Measurements from ENCODE around the gene DMPK.
A peak's percentile ranks its signal among the peaks of the same experiment; 100 is the strongest.

Gene DMPK

DNA sequence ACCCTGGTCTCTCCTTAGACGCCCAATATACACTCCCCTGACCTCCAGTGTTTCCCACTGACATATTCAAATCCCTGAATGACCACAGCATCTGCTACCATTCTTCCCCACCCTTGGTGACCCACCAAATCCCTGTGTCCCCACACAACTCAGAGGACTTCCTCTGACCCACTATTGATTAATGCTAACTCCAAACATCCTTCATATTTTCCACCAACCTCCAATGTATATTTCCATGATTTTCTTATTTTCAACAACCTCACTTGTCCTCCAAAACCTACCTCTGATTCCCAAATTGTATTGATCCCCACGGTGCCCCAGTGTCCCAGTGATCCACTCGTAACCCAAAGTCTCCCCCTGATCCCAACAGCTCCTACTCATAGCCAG, 10.9 kb upstream of the DMPK start (continued):
- TF ChIP-seq ARNTL (CRISPR knock-in tag; IDR thresholded peaks at IDR 0.05; ENCODE audit: borderline replicate concordance, low read depth) (no peak), CSDC2 (CRISPR knock-in tag; IDR thresholded peaks at IDR 0.05) (no peak), RARB (CRISPR knock-in tag; IDR thresholded peaks at IDR 0.05) (no peak), ZNF70 (CRISPR knock-in tag; IDR thresholded peaks at IDR 0.05) (no peak), ISL1 (CRISPR knock-in tag; IDR thresholded peaks at IDR 0.05) (no peak), ZNF8 (CRISPR knock-in tag; IDR thresholded peaks at IDR 0.05) (no peak)

DNA sequence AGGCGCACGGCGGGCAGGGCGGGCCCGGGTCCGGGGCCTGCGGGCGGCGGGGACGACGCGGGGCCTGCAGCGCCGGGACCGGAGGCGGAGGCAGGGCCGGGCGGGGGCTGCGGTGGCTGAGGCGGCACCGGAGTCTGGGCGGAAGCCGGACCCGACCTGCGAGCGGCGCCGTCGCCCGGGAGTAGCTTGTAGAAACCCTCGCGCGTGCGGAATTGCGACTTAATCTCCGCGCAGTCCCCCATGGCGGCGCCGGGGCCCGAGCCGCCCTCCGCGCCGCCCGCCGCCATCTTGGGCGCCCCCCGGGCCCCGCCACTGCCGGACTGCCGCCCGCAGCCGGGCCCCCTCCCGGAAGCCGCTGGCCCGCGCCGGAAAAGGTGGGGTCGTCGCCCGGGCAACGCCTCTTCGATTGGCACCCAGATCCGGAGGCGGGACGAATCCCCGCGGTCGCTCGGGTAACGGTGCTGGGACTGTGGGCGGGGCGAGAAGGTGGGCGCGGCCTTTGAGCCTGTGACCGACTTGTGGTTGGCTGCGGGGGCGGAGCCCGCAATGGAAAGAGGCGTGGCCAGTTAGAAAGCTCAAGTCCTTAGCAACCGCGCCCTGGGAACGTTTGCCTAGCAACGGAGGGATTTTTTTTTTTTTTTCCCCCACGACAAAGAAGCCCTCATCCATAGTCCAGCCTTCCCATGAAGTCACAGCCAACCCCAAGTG, 10.3 kb upstream of the DMPK start, which contains the start of gene DMWD:
TSS of gene DMWD (minus strand) at position 376 of the 708 bp plus-strand sequence. CDS start at position 287, 89 bp downstream.
- peak; percentile 96 for ATAC-seq
- no peak for TF ChIP-seq SNAI2 (CRISPR knock-in tag; IDR thresholded peaks at IDR 0.05)
- no peak for TF ChIP-seq PPARA (CRISPR knock-in tag; IDR thresholded peaks at IDR 0.05; ENCODE audit: borderline replicate concordance)
- TF ChIP-seq ZC3H10 (CRISPR knock-in tag; IDR thresholded peaks at IDR 0.05) = no peak
- no peak for TF ChIP-seq OSR1 (CRISPR knock-in tag; IDR thresholded peaks at IDR 0.05)
- TF ChIP-seq CSDC2 (CRISPR knock-in tag; IDR thresholded peaks at IDR 0.05) = no peak
- TF ChIP-seq, protein P1, sequence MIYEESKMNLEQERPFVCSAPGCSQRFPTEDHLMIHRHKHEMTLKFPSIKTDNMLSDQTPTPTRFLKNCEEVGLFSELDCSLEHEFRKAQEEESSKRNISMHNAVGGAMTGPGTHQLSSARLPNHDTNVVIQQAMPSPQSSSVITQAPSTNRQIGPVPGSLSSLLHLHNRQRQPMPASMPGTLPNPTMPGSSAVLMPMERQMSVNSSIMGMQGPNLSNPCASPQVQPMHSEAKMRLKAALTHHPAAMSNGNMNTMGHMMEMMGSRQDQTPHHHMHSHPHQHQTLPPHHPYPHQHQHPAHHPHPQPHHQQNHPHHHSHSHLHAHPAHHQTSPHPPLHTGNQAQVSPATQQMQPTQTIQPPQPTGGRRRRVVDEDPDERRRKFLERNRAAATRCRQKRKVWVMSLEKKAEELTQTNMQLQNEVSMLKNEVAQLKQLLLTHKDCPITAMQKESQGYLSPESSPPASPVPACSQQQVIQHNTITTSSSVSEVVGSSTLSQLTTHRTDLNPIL (CRISPR knock-in tag; IDR thresholded peaks at IDR 0.05; ENCODE audit: low read depth) = no peak
- TF ChIP-seq BACH2 (CRISPR knock-in tag; IDR thresholded peaks at IDR 0.05; ENCODE audit: borderline replicate concordance) = no peak
- TF ChIP-seq, protein P2, sequence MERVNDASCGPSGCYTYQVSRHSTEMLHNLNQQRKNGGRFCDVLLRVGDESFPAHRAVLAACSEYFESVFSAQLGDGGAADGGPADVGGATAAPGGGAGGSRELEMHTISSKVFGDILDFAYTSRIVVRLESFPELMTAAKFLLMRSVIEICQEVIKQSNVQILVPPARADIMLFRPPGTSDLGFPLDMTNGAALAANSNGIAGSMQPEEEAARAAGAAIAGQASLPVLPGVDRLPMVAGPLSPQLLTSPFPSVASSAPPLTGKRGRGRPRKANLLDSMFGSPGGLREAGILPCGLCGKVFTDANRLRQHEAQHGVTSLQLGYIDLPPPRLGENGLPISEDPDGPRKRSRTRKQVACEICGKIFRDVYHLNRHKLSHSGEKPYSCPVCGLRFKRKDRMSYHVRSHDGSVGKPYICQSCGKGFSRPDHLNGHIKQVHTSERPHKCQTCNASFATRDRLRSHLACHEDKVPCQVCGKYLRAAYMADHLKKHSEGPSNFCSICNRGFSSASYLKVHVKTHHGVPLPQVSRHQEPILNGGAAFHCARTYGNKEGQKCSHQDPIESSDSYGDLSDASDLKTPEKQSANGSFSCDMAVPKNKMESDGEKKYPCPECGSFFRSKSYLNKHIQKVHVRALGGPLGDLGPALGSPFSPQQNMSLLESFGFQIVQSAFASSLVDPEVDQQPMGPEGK (CRISPR knock-in tag; IDR thresholded peaks at IDR 0.05; ENCODE audit: borderline replicate concordance) = no peak
- TF ChIP-seq, protein P3, sequence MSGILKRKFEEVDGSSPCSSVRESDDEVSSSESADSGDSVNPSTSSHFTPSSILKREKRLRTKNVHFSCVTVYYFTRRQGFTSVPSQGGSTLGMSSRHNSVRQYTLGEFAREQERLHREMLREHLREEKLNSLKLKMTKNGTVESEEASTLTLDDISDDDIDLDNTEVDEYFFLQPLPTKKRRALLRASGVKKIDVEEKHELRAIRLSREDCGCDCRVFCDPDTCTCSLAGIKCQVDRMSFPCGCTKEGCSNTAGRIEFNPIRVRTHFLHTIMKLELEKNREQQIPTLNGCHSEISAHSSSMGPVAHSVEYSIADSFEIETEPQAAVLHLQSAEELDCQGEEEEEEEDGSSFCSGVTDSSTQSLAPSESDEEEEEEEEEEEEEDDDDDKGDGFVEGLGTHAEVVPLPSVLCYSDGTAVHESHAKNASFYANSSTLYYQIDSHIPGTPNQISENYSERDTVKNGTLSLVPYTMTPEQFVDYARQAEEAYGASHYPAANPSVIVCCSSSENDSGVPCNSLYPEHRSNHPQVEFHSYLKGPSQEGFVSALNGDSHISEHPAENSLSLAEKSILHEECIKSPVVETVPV (CRISPR knock-in tag; IDR thresholded peaks at IDR 0.05) = no peak

DNA sequence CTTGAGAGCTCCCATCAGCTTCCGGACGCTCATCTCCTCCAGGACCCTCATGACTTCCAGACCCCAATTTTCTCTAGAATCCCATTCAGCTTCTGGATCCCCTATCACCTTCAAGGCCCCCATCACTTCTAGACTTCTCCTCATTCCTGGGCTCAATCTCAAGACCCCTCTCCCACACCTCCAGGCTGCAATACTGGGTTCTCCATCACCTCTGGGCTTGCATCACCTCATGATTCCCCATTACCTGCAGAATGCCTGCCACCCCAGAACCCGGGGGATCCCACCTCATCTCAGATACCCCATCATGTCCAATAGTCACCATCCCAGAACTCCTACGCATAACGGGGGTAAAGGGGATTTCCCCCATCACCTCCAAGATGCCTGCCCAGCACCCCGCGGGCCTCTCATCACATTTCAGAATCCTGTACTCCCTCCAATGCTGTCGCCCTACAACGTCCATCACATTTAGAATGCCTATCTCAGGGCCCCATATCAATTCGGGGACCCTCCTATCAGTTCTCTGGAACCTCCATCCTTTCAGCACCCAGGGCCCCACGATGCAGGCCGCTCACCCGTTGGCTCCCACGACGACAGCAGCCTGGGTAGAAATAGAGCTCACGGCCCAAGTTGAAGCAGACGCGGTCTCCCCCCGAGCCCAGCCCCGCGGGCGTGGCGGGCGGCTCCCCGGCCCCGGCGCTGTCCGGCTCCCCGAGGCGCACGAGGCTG, 9.6 kb upstream of the DMPK start:
- no peak; the same call in 2 of the 3 replicates for ATAC-seq
- TF ChIP-seq ZNF70 (CRISPR knock-in tag; IDR thresholded peaks at IDR 0.05) = no peak
- no peak for TF ChIP-seq ISL1 (CRISPR knock-in tag; IDR thresholded peaks at IDR 0.05)
- TF ChIP-seq BACH2 (CRISPR knock-in tag; IDR thresholded peaks at IDR 0.05; ENCODE audit: borderline replicate concordance) = no peak
- TF ChIP-seq OSR1 (CRISPR knock-in tag; IDR thresholded peaks at IDR 0.05) = no peak
- no peak for TF ChIP-seq GLIS3 (CRISPR knock-in tag; IDR thresholded peaks at IDR 0.05)
- TF ChIP-seq ESRRG (CRISPR knock-in tag; IDR thresholded peaks at IDR 0.05) = no peak
- TF ChIP-seq, protein P4, sequence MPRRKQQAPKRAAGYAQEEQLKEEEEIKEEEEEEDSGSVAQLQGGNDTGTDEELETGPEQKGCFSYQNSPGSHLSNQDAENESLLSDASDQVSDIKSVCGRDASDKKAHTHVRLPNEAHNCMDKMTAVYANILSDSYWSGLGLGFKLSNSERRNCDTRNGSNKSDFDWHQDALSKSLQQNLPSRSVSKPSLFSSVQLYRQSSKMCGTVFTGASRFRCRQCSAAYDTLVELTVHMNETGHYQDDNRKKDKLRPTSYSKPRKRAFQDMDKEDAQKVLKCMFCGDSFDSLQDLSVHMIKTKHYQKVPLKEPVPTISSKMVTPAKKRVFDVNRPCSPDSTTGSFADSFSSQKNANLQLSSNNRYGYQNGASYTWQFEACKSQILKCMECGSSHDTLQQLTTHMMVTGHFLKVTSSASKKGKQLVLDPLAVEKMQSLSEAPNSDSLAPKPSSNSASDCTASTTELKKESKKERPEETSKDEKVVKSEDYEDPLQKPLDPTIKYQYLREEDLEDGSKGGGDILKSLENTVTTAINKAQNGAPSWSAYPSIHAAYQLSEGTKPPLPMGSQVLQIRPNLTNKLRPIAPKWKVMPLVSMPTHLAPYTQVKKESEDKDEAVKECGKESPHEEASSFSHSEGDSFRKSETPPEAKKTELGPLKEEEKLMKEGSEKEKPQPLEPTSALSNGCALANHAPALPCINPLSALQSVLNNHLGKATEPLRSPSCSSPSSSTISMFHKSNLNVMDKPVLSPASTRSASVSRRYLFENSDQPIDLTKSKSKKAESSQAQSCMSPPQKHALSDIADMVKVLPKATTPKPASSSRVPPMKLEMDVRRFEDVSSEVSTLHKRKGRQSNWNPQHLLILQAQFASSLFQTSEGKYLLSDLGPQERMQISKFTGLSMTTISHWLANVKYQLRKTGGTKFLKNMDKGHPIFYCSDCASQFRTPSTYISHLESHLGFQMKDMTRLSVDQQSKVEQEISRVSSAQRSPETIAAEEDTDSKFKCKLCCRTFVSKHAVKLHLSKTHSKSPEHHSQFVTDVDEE (CRISPR knock-in tag; IDR thresholded peaks at IDR 0.05) = no peak
- TF ChIP-seq, protein P1 (CRISPR knock-in tag; IDR thresholded peaks at IDR 0.05; ENCODE audit: low read depth) = no peak
- TF ChIP-seq, protein P5, sequence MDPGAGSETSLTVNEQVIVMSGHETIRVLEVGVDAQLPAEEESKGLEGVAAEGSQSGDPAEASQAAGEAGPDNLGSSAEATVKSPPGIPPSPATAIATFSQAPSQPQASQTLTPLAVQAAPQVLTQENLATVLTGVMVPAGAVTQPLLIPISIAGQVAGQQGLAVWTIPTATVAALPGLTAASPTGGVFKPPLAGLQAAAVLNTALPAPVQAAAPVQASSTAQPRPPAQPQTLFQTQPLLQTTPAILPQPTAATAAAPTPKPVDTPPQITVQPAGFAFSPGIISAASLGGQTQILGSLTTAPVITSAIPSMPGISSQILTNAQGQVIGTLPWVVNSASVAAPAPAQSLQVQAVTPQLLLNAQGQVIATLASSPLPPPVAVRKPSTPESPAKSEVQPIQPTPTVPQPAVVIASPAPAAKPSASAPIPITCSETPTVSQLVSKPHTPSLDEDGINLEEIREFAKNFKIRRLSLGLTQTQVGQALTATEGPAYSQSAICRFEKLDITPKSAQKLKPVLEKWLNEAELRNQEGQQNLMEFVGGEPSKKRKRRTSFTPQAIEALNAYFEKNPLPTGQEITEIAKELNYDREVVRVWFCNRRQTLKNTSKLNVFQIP (CRISPR knock-in tag; IDR thresholded peaks at IDR 0.05; ENCODE audit: borderline replicate concordance, low read depth) = no peak
- no peak for TF ChIP-seq SNAI2 (CRISPR knock-in tag; IDR thresholded peaks at IDR 0.05)
